ENCODE data around the gene GRK6.

GRK6 gene

DNA sequence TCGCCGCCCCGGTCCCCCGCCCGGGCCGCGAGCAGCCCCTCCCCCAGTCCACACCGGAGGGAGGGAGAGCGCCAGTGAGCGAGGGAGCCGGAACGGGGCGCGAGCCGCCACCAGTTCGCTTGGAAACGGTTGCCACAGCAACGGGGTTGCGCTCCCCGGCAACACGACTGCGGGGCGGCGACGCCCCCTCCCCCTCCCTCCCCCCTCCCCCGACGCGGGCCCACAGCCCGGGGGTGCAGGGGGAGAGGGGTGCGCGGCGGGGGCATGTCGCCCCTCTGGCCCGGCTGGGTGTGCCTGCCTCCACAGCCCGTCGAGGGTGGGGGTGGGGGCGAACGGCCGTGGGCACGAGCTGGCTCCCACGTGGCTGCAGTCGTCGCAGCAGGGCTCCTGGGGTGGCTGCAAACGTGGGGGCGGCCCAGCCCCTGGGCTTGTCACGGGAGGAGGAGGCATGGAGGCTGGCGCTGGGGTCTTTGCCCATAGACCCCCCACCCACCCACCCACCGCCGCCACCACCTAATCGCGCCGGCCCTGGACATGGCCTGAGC is 20.7 kb downstream of the GRK6 start (continued):
- TF ChIP-seq, protein P1, sequence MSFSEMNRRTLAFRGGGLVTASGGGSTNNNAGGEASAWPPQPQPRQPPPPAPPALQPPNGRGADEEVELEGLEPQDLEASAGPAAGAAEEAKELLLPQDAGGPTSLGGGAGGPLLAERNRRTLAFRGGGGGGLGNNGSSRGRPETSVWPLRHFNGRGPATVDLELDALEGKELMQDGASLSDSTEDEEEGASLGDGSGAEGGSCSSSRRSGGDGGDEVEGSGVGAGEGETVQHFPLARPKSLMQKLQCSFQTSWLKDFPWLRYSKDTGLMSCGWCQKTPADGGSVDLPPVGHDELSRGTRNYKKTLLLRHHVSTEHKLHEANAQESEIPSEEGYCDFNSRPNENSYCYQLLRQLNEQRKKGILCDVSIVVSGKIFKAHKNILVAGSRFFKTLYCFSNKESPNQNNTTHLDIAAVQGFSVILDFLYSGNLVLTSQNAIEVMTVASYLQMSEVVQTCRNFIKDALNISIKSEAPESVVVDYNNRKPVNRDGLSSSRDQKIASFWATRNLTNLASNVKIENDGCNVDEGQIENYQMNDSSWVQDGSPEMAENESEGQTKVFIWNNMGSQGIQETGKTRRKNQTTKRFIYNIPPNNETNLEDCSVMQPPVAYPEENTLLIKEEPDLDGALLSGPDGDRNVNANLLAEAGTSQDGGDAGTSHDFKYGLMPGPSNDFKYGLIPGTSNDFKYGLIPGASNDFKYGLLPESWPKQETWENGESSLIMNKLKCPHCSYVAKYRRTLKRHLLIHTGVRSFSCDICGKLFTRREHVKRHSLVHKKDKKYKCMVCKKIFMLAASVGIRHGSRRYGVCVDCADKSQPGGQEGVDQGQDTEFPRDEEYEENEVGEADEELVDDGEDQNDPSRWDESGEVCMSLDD (tag by site-specific recombination; IDR thresholded peaks at IDR 0.05) = peak; percentile 55
- TF ChIP-seq, protein P2, sequence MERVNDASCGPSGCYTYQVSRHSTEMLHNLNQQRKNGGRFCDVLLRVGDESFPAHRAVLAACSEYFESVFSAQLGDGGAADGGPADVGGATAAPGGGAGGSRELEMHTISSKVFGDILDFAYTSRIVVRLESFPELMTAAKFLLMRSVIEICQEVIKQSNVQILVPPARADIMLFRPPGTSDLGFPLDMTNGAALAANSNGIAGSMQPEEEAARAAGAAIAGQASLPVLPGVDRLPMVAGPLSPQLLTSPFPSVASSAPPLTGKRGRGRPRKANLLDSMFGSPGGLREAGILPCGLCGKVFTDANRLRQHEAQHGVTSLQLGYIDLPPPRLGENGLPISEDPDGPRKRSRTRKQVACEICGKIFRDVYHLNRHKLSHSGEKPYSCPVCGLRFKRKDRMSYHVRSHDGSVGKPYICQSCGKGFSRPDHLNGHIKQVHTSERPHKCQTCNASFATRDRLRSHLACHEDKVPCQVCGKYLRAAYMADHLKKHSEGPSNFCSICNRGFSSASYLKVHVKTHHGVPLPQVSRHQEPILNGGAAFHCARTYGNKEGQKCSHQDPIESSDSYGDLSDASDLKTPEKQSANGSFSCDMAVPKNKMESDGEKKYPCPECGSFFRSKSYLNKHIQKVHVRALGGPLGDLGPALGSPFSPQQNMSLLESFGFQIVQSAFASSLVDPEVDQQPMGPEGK (tag by site-specific recombination; IDR thresholded peaks at IDR 0.05) = peak; percentile 87
- TF ChIP-seq ZNF341 (tag by site-specific recombination; IDR thresholded peaks at IDR 0.05; ENCODE audit: low read depth) = peak; percentile 27; the same call in 1 of the 2 replicates
- TF ChIP-seq, protein P3, sequence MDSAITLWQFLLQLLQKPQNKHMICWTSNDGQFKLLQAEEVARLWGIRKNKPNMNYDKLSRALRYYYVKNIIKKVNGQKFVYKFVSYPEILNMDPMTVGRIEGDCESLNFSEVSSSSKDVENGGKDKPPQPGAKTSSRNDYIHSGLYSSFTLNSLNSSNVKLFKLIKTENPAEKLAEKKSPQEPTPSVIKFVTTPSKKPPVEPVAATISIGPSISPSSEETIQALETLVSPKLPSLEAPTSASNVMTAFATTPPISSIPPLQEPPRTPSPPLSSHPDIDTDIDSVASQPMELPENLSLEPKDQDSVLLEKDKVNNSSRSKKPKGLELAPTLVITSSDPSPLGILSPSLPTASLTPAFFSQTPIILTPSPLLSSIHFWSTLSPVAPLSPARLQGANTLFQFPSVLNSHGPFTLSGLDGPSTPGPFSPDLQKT (IDR thresholded peaks at IDR 0.05; ENCODE audit: borderline replicate concordance, low read depth, low read length) = no peak

DNA sequence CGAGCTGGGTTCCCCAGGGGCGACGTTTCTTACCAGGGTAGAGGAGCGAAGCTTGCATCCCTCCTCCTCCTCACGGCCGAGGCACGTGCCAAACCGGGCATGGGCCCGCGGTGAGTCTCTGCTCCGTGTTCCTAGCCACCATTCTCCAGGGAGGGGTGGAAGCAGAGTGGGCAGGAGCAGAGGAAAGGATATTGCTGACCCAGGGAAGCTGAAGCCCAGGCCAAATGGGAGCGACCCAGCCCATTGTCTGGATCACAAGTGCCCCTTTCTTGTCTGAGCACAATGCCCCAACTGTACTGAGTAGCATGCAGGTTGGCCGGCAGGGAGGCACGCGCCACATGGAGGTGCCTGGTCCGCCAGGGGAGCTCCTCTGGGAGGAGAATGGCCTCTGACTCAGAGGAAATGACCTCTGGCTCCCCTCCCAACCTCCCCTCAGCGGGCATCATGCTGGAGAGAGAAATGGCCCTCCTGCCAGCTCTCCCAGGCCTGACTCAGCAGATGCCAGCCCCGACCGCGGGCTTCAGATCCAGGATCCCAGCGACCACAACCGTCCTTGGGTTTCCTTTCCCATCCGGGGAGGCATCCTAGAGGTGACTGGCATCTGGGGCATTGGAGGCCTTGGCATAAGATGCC is 21.3 kb downstream of the GRK6 start:
- no peak overlapping the region for H3K27ac ChIP-seq (ENCODE audit: extremely low read depth, low read depth, low read length)
- H3K4me3 ChIP-seq (ENCODE audit: low read depth, low read length) = no peak overlapping the region
- no peaks in the 10 kb centered on the region for H3K9me3 ChIP-seq (ENCODE audit: control insufficient read depth, insufficient read depth, low read depth, low read length)
- CTCF ChIA-PET = interaction anchor here (0.5 to 4.1 kb wide), 6 partner anchors 10 to 75 kb away, joined by 3 to 40 read pairs (median 6); no protein-coding TSS in a partner anchor
- POLR2A ChIA-PET = interaction anchor here (0.5 to 3.3 kb wide), 11 partner anchors 8 to 148 kb away, joined by 3 to 19 read pairs (median 3); partner anchors contain the start of gene GRK6
- no peaks in the 10 kb centered on the region for H3K36me3 ChIP-seq (ENCODE audit: control insufficient read depth in 2 of 2, insufficient read depth in 1 of 2, low read length in 2 of 2)
- no peaks in the 10 kb centered on the region for H3K4me1 ChIP-seq (ENCODE audit: control insufficient read depth, insufficient read depth, low read length)
- TF ChIP-seq GLIS2 (tag by site-specific recombination; IDR thresholded peaks at IDR 0.05) = peak; percentile 47
- TF ChIP-seq, protein P4, sequence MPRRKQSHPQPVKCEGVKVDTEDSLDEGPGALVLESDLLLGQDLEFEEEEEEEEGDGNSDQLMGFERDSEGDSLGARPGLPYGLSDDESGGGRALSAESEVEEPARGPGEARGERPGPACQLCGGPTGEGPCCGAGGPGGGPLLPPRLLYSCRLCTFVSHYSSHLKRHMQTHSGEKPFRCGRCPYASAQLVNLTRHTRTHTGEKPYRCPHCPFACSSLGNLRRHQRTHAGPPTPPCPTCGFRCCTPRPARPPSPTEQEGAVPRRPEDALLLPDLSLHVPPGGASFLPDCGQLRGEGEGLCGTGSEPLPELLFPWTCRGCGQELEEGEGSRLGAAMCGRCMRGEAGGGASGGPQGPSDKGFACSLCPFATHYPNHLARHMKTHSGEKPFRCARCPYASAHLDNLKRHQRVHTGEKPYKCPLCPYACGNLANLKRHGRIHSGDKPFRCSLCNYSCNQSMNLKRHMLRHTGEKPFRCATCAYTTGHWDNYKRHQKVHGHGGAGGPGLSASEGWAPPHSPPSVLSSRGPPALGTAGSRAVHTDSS (tag by site-specific recombination; IDR thresholded peaks at IDR 0.05) = peak; percentile 30; the same call in 1 of the 2 replicates
- TF ChIP-seq ZNF184 (tag by site-specific recombination; IDR thresholded peaks at IDR 0.05) = no peak
- TF ChIP-seq, protein P5, sequence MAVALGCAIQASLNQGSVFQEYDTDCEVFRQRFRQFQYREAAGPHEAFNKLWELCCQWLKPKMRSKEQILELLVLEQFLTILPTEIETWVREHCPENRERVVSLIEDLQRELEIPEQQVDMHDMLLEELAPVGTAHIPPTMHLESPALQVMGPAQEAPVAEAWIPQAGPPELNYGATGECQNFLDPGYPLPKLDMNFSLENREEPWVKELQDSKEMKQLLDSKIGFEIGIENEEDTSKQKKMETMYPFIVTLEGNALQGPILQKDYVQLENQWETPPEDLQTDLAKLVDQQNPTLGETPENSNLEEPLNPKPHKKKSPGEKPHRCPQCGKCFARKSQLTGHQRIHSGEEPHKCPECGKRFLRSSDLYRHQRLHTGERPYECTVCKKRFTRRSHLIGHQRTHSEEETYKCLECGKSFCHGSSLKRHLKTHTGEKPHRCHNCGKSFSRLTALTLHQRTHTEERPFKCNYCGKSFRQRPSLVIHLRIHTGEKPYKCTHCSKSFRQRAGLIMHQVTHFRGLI (tag by site-specific recombination; IDR thresholded peaks at IDR 0.05) = peak; percentile 68
- TF ChIP-seq ZNF670 (tag by site-specific recombination; IDR thresholded peaks at IDR 0.05; ENCODE audit: low read depth) = no peak
- TF ChIP-seq, protein P6, sequence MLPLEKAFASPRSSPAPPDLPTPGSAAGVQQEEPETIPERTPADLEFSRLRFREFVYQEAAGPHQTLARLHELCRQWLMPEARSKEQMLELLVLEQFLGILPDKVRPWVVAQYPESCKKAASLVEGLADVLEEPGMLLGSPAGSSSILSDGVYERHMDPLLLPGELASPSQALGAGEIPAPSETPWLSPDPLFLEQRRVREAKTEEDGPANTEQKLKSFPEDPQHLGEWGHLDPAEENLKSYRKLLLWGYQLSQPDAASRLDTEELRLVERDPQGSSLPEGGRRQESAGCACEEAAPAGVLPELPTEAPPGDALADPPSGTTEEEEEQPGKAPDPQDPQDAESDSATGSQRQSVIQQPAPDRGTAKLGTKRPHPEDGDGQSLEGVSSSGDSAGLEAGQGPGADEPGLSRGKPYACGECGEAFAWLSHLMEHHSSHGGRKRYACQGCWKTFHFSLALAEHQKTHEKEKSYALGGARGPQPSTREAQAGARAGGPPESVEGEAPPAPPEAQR (tag by site-specific recombination; IDR thresholded peaks at IDR 0.05) = no peak
- no peak for TF ChIP-seq ZNF610 (tag by site-specific recombination; IDR thresholded peaks at IDR 0.05; ENCODE audit: borderline replicate concordance)
- TF ChIP-seq ZEB2 (tag by site-specific recombination; IDR thresholded peaks at IDR 0.05) = no peak
- TF ChIP-seq, protein P7, sequence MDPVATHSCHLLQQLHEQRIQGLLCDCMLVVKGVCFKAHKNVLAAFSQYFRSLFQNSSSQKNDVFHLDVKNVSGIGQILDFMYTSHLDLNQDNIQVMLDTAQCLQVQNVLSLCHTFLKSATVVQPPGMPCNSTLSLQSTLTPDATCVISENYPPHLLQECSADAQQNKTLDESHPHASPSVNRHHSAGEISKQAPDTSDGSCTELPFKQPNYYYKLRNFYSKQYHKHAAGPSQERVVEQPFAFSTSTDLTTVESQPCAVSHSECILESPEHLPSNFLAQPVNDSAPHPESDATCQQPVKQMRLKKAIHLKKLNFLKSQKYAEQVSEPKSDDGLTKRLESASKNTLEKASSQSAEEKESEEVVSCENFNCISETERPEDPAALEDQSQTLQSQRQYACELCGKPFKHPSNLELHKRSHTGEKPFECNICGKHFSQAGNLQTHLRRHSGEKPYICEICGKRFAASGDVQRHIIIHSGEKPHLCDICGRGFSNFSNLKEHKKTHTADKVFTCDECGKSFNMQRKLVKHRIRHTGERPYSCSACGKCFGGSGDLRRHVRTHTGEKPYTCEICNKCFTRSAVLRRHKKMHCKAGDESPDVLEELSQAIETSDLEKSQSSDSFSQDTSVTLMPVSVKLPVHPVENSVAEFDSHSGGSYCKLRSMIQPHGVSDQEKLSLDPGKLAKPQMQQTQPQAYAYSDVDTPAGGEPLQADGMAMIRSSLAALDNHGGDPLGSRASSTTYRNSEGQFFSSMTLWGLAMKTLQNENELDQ (tag by site-specific recombination; IDR thresholded peaks at IDR 0.05; ENCODE audit: low read depth) = no peak
- TF ChIP-seq ZNF324 (tag by site-specific recombination; IDR thresholded peaks at IDR 0.05) = no peak
- no peak for TF ChIP-seq ZNF571 (tag by site-specific recombination; IDR thresholded peaks at IDR 0.05)
- TF ChIP-seq ZNF600 (tag by site-specific recombination; IDR thresholded peaks at IDR 0.05) = peak; percentile 60
- TF ChIP-seq ZNF629 (tag by site-specific recombination; IDR thresholded peaks at IDR 0.05) = no peak
- TF ChIP-seq REPIN1 (tag by site-specific recombination; IDR thresholded peaks at IDR 0.05; ENCODE audit: low read depth) = no peak
- no peak for TF ChIP-seq ZNF776 (tag by site-specific recombination; IDR thresholded peaks at IDR 0.05; ENCODE audit: borderline replicate concordance)
